DOHH2 (cell line): ENCODE measurements around the gene SLC2A10.

Source experiments
- H3F3A ChIP-seq: fragments of 200-600 bp; sonication (generic), shearing (Covaris generic); 2 replicates; pipeline ENCODE4 v1.6.0; 2016; ENCODE audit warnings: antibody characterized with exemption, mild to moderate bottlenecking; ENCODE audit not compliant: control insufficient read depth, insufficient read depth
- H3K27ac ChIP-seq: fragments of 200-600 bp; sonication (generic); 2 replicates; pipeline ENCODE4 v1.5.1; 2014; ENCODE audit warnings: low read depth, mild to moderate bottlenecking, low read length, moderate library complexity
- H3K27me3 ChIP-seq: fragments of 200-600 bp; sonication (generic); 2 replicates; pipeline ENCODE4 v1.6.1; 2014; ENCODE audit warnings: mild to moderate bottlenecking, low read length, mixed read lengths; ENCODE audit not compliant: control insufficient read depth
- H3K36me3 ChIP-seq: fragments of 200-600 bp; sonication (generic); 2 replicates; pipeline ENCODE4 v1.6.1; 2014; ENCODE audit warnings: mild to moderate bottlenecking, low read length, moderate library complexity, mixed read lengths; ENCODE audit not compliant: control insufficient read depth
- H3K4me1 ChIP-seq: fragments of 200-600 bp; sonication (generic); 2 replicates; pipeline ENCODE4 v1.6.1; 2014; ENCODE audit warnings: mild to moderate bottlenecking, low read length, mixed read lengths; ENCODE audit not compliant: control insufficient read depth
- H3K4me2 ChIP-seq: fragments of 200-600 bp; sonication (generic); 2 replicates; pipeline ENCODE4 v1.6.0; 2014; ENCODE audit warnings: mild to moderate bottlenecking, low read length, moderate library complexity
- H3K4me3 ChIP-seq: fragments of 200-600 bp; sonication (generic); 2 replicates; pipeline ENCODE4 v1.5.1; 2014; ENCODE audit warnings: mild to moderate bottlenecking, low read length, mixed read lengths
- H3K79me2 ChIP-seq: fragments of 200-600 bp; sonication (generic); 2 replicates; pipeline ENCODE4 v1.6.1; 2014; ENCODE audit warnings: mild to moderate bottlenecking, low read length, mixed read lengths; ENCODE audit not compliant: control insufficient read depth
- H3K9me2 ChIP-seq: fragments of 200-600 bp; sonication (generic); replicated peaks from 2 replicates; pipeline ENCODE4 v1.6.1; 2014; ENCODE audit warnings: mild to moderate bottlenecking, low read length, mixed read lengths; ENCODE audit not compliant: control insufficient read depth
- H3K9me3 ChIP-seq: fragments of 200-600 bp; sonication (generic); 2 replicates; pipeline ENCODE4 v1.6.1; 2014; ENCODE audit warnings: antibody characterized with exemption, low read length, mixed read lengths; ENCODE audit not compliant: control insufficient read depth, insufficient read depth
- H4K20me1 ChIP-seq: fragments of 200-600 bp; sonication (generic); 2 replicates; pipeline ENCODE4 v1.6.0; 2014; ENCODE audit warnings: low read depth, mild to moderate bottlenecking, antibody characterized with exemption, low read length, moderate library complexity; ENCODE audit not compliant: control insufficient read depth, insufficient read depth
- CTCF ChIP-seq: fragments of 200-600 bp; sonication (generic); IDR thresholded peaks from one replicate; pipeline ENCODE4 v1.5.1; 2014; ENCODE audit warnings: antibody characterized with exemption, mild to moderate bottlenecking, low read depth, low read length; ENCODE audit not compliant: poor library complexity, severe bottlenecking
- EZH2phosphoT487 ChIP-seq: fragments of 200-600 bp; sonication (generic); IDR thresholded peaks from 2 replicates; pipeline ENCODE4 v1.6.1; 2017; ENCODE audit warnings: borderline replicate concordance, mild to moderate bottlenecking, antibody characterized with exemption, low read length, moderate library complexity, mixed read lengths

Gene SLC2A10

GRCh38 chr20:46713957-46714834 is 4.7 kb downstream of the SLC2A10 start:
- H4K20me1 ChIP-seq = no peaks in the 10 kb centered on the region
- H3K9me2 ChIP-seq = no peaks in the 10 kb centered on the region
- no peaks in the 10 kb centered on the region for H3K79me2 ChIP-seq
- H3F3A ChIP-seq = no peaks in the 10 kb centered on the region
- TF ChIP-seq CTCF = no peak
- TF ChIP-seq EZH2phosphoT487 = no peak
- H3K9me3 ChIP-seq = no peaks in the 10 kb centered on the region
- no peaks in the 10 kb centered on the region for H3K36me3 ChIP-seq
- H3K4me3 ChIP-seq = no peak overlapping the region
- no peak overlapping the region for H3K27ac ChIP-seq
- H3K27me3 ChIP-seq = no peaks in the 10 kb centered on the region
- no peaks in the 10 kb centered on the region for H3K4me1 ChIP-seq
- no peak overlapping the region for H3K4me2 ChIP-seq

GRCh38 chr20:46715292-46715756 is 5.9 kb downstream of the SLC2A10 start:
- Histone ChIP-seq H4K20me1 (no peaks in the 10 kb centered on the region), H3K27me3 (peaks cover 5% of the 10 kb centered on the region; the same call in 1 of the 2 replicates), H3K79me2 (no peaks in the 10 kb centered on the region), H3K9me2 (no peaks in the 10 kb centered on the region), H3K27ac (no peak overlapping the region), H3K9me3 (no peaks in the 10 kb centered on the region), H3K4me1 (no peaks in the 10 kb centered on the region), H3K4me3 (no peak overlapping the region), H3K36me3 (no peaks in the 10 kb centered on the region), H3F3A (no peaks in the 10 kb centered on the region), H3K4me2 (no peak overlapping the region)
- TF ChIP-seq CTCF (no peak), EZH2phosphoT487 (no peak)

- no peaks in the 10 kb centered on the region for H4K20me1 ChIP-seq
- no peaks in the 10 kb centered on the region for H3K4me1 ChIP-seq
- H3K36me3 ChIP-seq = no peaks in the 10 kb centered on the region
- H3K9me2 ChIP-seq = no peaks in the 10 kb centered on the region
- TF ChIP-seq EZH2phosphoT487 = no peak
- TF ChIP-seq CTCF = no peak
- peaks cover 8% of the 10 kb centered on the region; the same call in 1 of the 2 replicates for H3K27me3 ChIP-seq
- H3K9me3 ChIP-seq = no peaks in the 10 kb centered on the region
- H3K79me2 ChIP-seq = no peaks in the 10 kb centered on the region
- H3F3A ChIP-seq = no peaks in the 10 kb centered on the region
- no peak overlapping the region for H3K4me2 ChIP-seq
- no peak overlapping the region for H3K27ac ChIP-seq
- H3K4me3 ChIP-seq = no peak overlapping the region
Measured at GRCh38 chr20:46717818-46718541, 8.5 kb downstream of the SLC2A10 start.
